Muscle of leg (tissue), 11 donors: ENCODE data around the gene RAD51B. TPM values are rescaled to one million over a fixed set of nuclear protein-coding genes. Genes with fewer than 3 reads are reported as not detected.
"Not testable (repeated sequence)": the region's sequence is repeated elsewhere in the genome, so short reads cannot be mapped to it uniquely, and the experiment has no call there.

Source experiments
- DNase-seq: peaks from one replicate; pipeline ENCODE4 v3.0.0; 2013
- H3K27ac ChIP-seq: one replicate; pipeline ENCODE4 v1.5.1; 2013; ENCODE audit warnings: mild to moderate bottlenecking, low read length, control low read depth
- H3K27me3 ChIP-seq: one replicate; pipeline ENCODE4 v1.6.1; 2013; ENCODE audit warnings: low read length; ENCODE audit not compliant: control insufficient read depth, insufficient read depth
- H3K36me3 ChIP-seq: one replicate; pipeline ENCODE4 v1.6.1; 2013; ENCODE audit warnings: low read length; ENCODE audit not compliant: control insufficient read depth, insufficient read depth
- H3K4me1 ChIP-seq: one replicate; pipeline ENCODE4 v1.6.1; 2013; ENCODE audit warnings: low read length; ENCODE audit not compliant: control insufficient read depth, insufficient read depth
- H3K4me3 ChIP-seq: one replicate; pipeline ENCODE4 v1.5.1; 2013; ENCODE audit warnings: low read length, control low read depth
- H3K9me3 ChIP-seq: replicated peaks from 2 replicates; pipeline ENCODE4 v1.6.1; 2013; ENCODE audit warnings: low read depth, low read length; ENCODE audit not compliant: control insufficient read depth
- WGBS: methylation state at CpG from one replicate; pipeline ENCODE4 v1.1.5; 2013; ENCODE audit warnings: missing lambda C conversion rate; ENCODE audit not compliant: insufficient coverage; 5-methylcytosine and 5-hydroxymethylcytosine counted together
- polyA plus RNA-seq, 8 donors: library from polyadenylated mRNA; unstranded; fragments of 120-200 nt; gene quantifications; one replicate each; pipeline versions ENCODE4 v1.2.1 to v1.2.3, GENCODE V29; 2013; ENCODE audit warnings: inconsistent platforms in 1 of 8, low replicate concordance in 1 of 8; ENCODE audit not compliant: insufficient read length in 8 of 8, insufficient read depth in 1 of 8
- total RNA-seq: library from RNA; stranded (reverse); fragments of 120-200 nt; gene quantifications from one replicate; pipeline ENCODE4 v1.2.4, GENCODE V29; 2013

The RAD51B gene
- total and polyA plus RNA-seq, 9 donors = 6.0 to 16.5 (median 7.2) TPM

- Histone ChIP-seq H3K9me3 (no peaks in the 10 kb centered on the region), H3K4me1 (peaks cover 38% of the 10 kb centered on the region), H3K36me3 (no peaks in the 10 kb centered on the region), H3K4me3 (no peak overlapping the region), H3K27me3 (no peaks in the 10 kb centered on the region), H3K27ac (peak overlapping the region; percentile 93)
- WGBS = no CpG with 5 or more reads among the region's 4 CpGs
- peak; percentile 78 for DNase-seq
Measured at GRCh38 chr14:68250927-68251768, 431.6 kb downstream of the RAD51B start.

GRCh38 chr14:68251769-68252100 is 432.2 kb downstream of the RAD51B start:
- Histone ChIP-seq H3K36me3 (no peaks in the 10 kb centered on the region), H3K27me3 (no peaks in the 10 kb centered on the region), H3K4me1 (peaks cover 33% of the 10 kb centered on the region), H3K4me3 (no peak overlapping the region), H3K9me3 (no peaks in the 10 kb centered on the region), H3K27ac (peak overlapping the region; percentile 93)
- WGBS = no CpG with 5 or more reads among the region's 1 CpG
- DNase-seq = no peak

GRCh38 chr14:68253160-68253780 is 433.7 kb downstream of the RAD51B start:
- Histone ChIP-seq H3K27me3 (no peaks in the 10 kb centered on the region), H3K4me3 (no peak overlapping the region), H3K9me3 (no peaks in the 10 kb centered on the region), H3K4me1 (peaks cover 25% of the 10 kb centered on the region), H3K36me3 (no peaks in the 10 kb centered on the region), H3K27ac (no peak overlapping the region)
- no peak for DNase-seq
- WGBS = no CpG with 5 or more reads among the region's 3 CpGs

- Histone ChIP-seq H3K4me3 (no peak overlapping the region), H3K27ac (no peak overlapping the region), H3K36me3 (no peaks in the 10 kb centered on the region), H3K27me3 (no peaks in the 10 kb centered on the region), H3K4me1 (peaks cover 18% of the 10 kb centered on the region), H3K9me3 (no peaks in the 10 kb centered on the region)
- WGBS = no CpG with 5 or more reads among the region's 2 CpGs
- DNase-seq = no peak
Measured at GRCh38 chr14:68253878-68254528, 434.4 kb downstream of the RAD51B start.

- DNase-seq = no peak
- Histone ChIP-seq H3K9me3 (no peaks in the 10 kb centered on the region), H3K4me3 (no peak overlapping the region), H3K4me1 (peaks cover 12% of the 10 kb centered on the region), H3K27me3 (no peaks in the 10 kb centered on the region), H3K27ac (no peak overlapping the region), H3K36me3 (no peaks in the 10 kb centered on the region)
- no CpG with 5 or more reads among the region's 1 CpG for WGBS
Measured at GRCh38 chr14:68254669-68255527, 435.3 kb downstream of the RAD51B start.

- no peak for DNase-seq
- H3K9me3 ChIP-seq = no peaks in the 10 kb centered on the region
- no peaks in the 10 kb centered on the region for H3K36me3 ChIP-seq
- no peak overlapping the region for H3K4me3 ChIP-seq
- peaks cover 6% of the 10 kb centered on the region for H3K4me1 ChIP-seq
- no peaks in the 10 kb centered on the region for H3K27me3 ChIP-seq
- H3K27ac ChIP-seq = no peak overlapping the region
- WGBS = no CpG with 5 or more reads among the region's 1 CpG
Measured at GRCh38 chr14:68255693-68256178, 436.2 kb downstream of the RAD51B start.

- H3K36me3 ChIP-seq = no peaks in the 10 kb centered on the region
- no peaks in the 10 kb centered on the region for H3K27me3 ChIP-seq
- no peak overlapping the region for H3K4me3 ChIP-seq
- DNase-seq = no peak
- peaks cover 6% of the 10 kb centered on the region for H3K4me1 ChIP-seq
- WGBS = 100% methylated on average over 1 of the region's 4 CpGs
- no peak overlapping the region for H3K27ac ChIP-seq
- H3K9me3 ChIP-seq = no peaks in the 10 kb centered on the region
Measured at GRCh38 chr14:68257969-68258368, 438.4 kb downstream of the RAD51B start.

- H3K4me3 ChIP-seq, H3K9me3 ChIP-seq, H3K36me3 ChIP-seq, H3K27ac ChIP-seq, DNase-seq, H3K4me1 ChIP-seq, H3K27me3 ChIP-seq: not testable (repeated sequence)
- no CpG with 5 or more reads among the region's 2 CpGs for WGBS
Measured at GRCh38 chr14:68258995-68259394, 439.4 kb downstream of the RAD51B start.

- Histone ChIP-seq H3K4me1 (peaks cover 12% of the 10 kb centered on the region), H3K36me3 (no peaks in the 10 kb centered on the region), H3K4me3 (no peak overlapping the region), H3K27me3 (no peaks in the 10 kb centered on the region), H3K27ac (no peak overlapping the region), H3K9me3 (no peaks in the 10 kb centered on the region)
- WGBS = 80% methylated on average over 1 of the region's 2 CpGs
- DNase-seq = no peak
Measured at GRCh38 chr14:68260121-68260520, 440.5 kb downstream of the RAD51B start.
